Calu3 (cell line): ENCODE data around the gene ERGIC2. TPM values are rescaled to one million over a fixed set of nuclear protein-coding genes. Genes with fewer than 3 reads are reported as not detected.

Experiments
- BruUV-seq: library from RNA; stranded (reverse); fragments of 400-500 nt; replicated peaks from 2 replicates; lab custom pipeline; 2021; lab: Mats Ljungman, UMichigan
- CTCF ChIA-PET: fragments of 300-600 bp; sonication (Branson Sonifier 250); formaldehyde crosslinking; loops from one replicate; lab custom pipeline; 2022; ENCODE audit warnings: antibody characterized with exemption; lab: Charles Lee
- DNase-seq: peaks from one replicate; pipeline ENCODE4 v3.0.0; 2022
- H3K27ac Mint-ChIP-seq: one replicate; pipeline ENCODE4 v1.8.0; 2022; ENCODE audit warnings: mixed read lengths; ENCODE audit not compliant: unreplicated experiment
- H3K27me3 Mint-ChIP-seq: one replicate; pipeline ENCODE4 v1.8.0; 2022; ENCODE audit warnings: mixed read lengths; ENCODE audit not compliant: unreplicated experiment
- H3K36me3 Mint-ChIP-seq: one replicate; pipeline ENCODE4 v1.8.0; 2022; ENCODE audit warnings: mild to moderate bottlenecking, moderate library complexity, mixed read lengths; ENCODE audit not compliant: insufficient read depth, unreplicated experiment
- H3K4me1 Mint-ChIP-seq: one replicate; pipeline ENCODE4 v1.8.0; 2022; ENCODE audit warnings: mild to moderate bottlenecking, low read depth, mixed read lengths; ENCODE audit not compliant: unreplicated experiment
- H3K4me3 Mint-ChIP-seq: one replicate; pipeline ENCODE4 v1.8.0; 2022; ENCODE audit warnings: mild to moderate bottlenecking, low read depth, moderate library complexity, mixed read lengths; ENCODE audit not compliant: unreplicated experiment
- H3K9me3 Mint-ChIP-seq: one replicate; pipeline ENCODE4 v1.8.0; 2022; ENCODE audit warnings: low read depth, mixed read lengths; ENCODE audit not compliant: unreplicated experiment
- intact Hi-C: fragments of 100-400 bp; cut with micrococcal nuclease; formaldehyde crosslinking; loops from one replicate; pipeline ENCODE4 v1.10.0; 2022; ENCODE audit not compliant: unreplicated experiment
- total RNA-seq: library from RNA; stranded (reverse); gene quantifications from 2 replicates; pipeline ENCODE4 v1.2.3, GENCODE V29; 2022
- TF ChIP-seq, protein P1 (sequence below): fragments of 200-600 bp; IDR thresholded peaks from one replicate; pipeline ENCODE4 v1.8.0; 2022; ENCODE audit warnings: antibody characterized with exemption; ENCODE audit not compliant: unreplicated experiment

The ERGIC2 gene
- total RNA-seq, 1 experiment from 2014 or later = 112 TPM

DNA sequence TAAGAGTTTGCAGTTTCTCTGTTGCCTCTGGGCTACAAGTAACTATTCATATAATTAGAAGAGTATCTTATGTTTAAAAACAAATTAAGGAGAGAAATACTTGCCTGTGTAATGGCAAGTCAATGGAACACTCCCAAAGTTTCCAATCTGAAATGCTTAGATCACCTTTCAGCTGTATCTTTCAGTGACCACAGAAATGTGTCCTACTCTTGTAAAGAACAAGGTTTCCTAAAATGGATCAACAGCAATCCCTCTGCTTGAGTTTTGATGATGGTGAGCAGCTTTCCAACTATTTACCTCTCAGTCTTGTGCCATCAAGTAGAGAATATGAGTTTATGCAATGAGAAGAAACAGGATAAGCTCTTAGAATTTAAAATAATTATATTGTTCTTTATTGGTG is 92.9 kb downstream of the ERGIC2 start:
- Mint-ChIP-seq H3K4me3 (no peak overlapping the region), H3K36me3 (no peaks in the 10 kb centered on the region), H3K4me1 (no peaks in the 10 kb centered on the region), H3K27me3 (no peaks in the 10 kb centered on the region), H3K9me3 (no peaks in the 10 kb centered on the region), H3K27ac (no peak overlapping the region)
- no peak for DNase-seq
- intact Hi-C loops = no loop called here
- no TSS peak for BruUV-seq
- TF ChIP-seq, protein P1, sequence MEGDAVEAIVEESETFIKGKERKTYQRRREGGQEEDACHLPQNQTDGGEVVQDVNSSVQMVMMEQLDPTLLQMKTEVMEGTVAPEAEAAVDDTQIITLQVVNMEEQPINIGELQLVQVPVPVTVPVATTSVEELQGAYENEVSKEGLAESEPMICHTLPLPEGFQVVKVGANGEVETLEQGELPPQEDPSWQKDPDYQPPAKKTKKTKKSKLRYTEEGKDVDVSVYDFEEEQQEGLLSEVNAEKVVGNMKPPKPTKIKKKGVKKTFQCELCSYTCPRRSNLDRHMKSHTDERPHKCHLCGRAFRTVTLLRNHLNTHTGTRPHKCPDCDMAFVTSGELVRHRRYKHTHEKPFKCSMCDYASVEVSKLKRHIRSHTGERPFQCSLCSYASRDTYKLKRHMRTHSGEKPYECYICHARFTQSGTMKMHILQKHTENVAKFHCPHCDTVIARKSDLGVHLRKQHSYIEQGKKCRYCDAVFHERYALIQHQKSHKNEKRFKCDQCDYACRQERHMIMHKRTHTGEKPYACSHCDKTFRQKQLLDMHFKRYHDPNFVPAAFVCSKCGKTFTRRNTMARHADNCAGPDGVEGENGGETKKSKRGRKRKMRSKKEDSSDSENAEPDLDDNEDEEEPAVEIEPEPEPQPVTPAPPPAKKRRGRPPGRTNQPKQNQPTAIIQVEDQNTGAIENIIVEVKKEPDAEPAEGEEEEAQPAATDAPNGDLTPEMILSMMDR = no peak
- CTCF ChIA-PET = no interaction called here

DNA sequence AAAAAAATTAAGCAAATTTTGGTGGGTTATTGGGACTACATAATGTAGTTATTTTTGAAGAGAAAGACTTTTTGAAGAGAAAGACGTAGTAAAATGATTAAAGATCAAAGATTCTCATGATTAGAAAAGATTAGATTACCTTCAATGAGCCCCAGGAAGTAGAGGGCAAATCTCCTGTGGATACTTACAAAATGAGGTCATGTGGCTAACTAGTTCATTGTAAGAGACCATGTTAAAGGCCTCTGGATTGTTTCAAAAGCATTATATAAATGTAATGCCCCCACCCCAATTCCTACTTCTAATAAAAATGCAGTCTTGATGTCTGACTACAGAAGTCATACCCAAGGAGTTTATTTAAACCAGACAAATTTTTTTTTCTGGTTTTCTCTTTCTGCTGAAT is 93.3 kb downstream of the ERGIC2 start:
- H3K4me3 Mint-ChIP-seq = no peak overlapping the region
- H3K27me3 Mint-ChIP-seq = no peaks in the 10 kb centered on the region
- CTCF ChIA-PET = no interaction called here
- H3K4me1 Mint-ChIP-seq = no peaks in the 10 kb centered on the region
- intact Hi-C loops = no loop called here
- TF ChIP-seq, protein P1 = no peak
- H3K9me3 Mint-ChIP-seq = no peaks in the 10 kb centered on the region
- BruUV-seq = no TSS peak
- H3K27ac Mint-ChIP-seq = no peak overlapping the region
- no peak for DNase-seq
- no peaks in the 10 kb centered on the region for H3K36me3 Mint-ChIP-seq

Other genes starting within 250 kb of the ERGIC2 start
- gene FAR2, start 231.9 kb downstream of the ERGIC2 start, total RNA-seq = 20.8 and 24.0 TPM in 2 replicates
- gene OVCH1, start 116.5 kb upstream of the ERGIC2 start, total RNA-seq = not detected in 2 replicates